GM23248 (cell line): Measurements from ENCODE around the gene WDR55.

ENCODE experiments used
- EZH2 ChIP-seq: fragments of 200-600 bp; sonication (generic); IDR thresholded peaks from 2 replicates; pipeline ENCODE4 v1.6.1; 2018; ENCODE audit warnings: antibody characterized with exemption, mild to moderate bottlenecking; ENCODE audit not compliant: insufficient read depth, poor library complexity, severe bottlenecking
- EZH2phosphoT487 ChIP-seq: fragments of 200-600 bp; sonication (generic); IDR thresholded peaks from 2 replicates; pipeline ENCODE4 v1.6.1; 2018; ENCODE audit warnings: antibody characterized with exemption, moderate library complexity, mild to moderate bottlenecking, low read depth; ENCODE audit not compliant: insufficient read depth

DNA sequence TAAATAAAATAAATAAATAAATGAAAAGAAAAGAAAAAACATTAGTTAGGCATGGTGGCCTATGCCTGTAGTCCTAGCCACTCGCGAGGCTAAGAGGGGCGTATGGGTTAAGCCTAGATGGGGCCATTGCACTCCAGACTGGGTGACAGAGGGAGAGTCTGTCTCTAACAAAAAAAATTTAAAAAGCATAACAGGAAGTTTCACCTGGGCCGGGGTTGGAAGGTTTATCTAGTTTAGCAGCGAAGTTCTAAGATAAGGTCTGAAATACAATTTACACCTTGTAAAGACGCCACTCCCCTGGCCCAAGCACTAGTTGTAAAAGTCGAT, 53.5 kb downstream of the WDR55 start:
- TF ChIP-seq EZH2phosphoT487 = no peak
- TF ChIP-seq EZH2 = no peak
